RPMI7951 (cell line): ENCODE data around the gene PRR23E. TPM values are rescaled to one million over a fixed set of nuclear protein-coding genes. Genes with fewer than 3 reads are reported as not detected.

Experiments
- DNase-seq: peaks from one replicate; pipeline ENCODE4 v3.0.0-alpha.2; 2012; ENCODE audit warnings: low read depth
- total RNA-seq: library from RNA; depleted of rRNA; stranded (reverse); fragments of >200 nt; shearing (Covaris generic); gene quantifications from 2 replicates; pipeline ENCODE4 v1.2.3, GENCODE V29; 2014

Gene PRR23E
- total RNA-seq, 1 experiment from 2014 or later: not detected

- DNase-seq: no peak
These were observed 8.1 kb upstream of the PRR23E start for GRCh38 chr3:127184870-127185216.

GRCh38 chr3:127185268-127185667 is 7.7 kb upstream of the PRR23E start:
- no peak for DNase-seq

- no peak for DNase-seq
These were observed 6.8 kb upstream of the PRR23E start for GRCh38 chr3:127185962-127186674.

- no peak for DNase-seq
These were observed 5.6 kb upstream of the PRR23E start for GRCh38 chr3:127187316-127187715.

- no peak for DNase-seq
These were observed 410 bp downstream of the PRR23E start for GRCh38 chr3:127193341-127193740.

GRCh38 chr3:127193775-127194174 is 844 bp downstream of the PRR23E start:
- DNase-seq: no peak

- no peak for DNase-seq
These were observed 1.8 kb downstream of the PRR23E start for GRCh38 chr3:127194601-127195187.

GRCh38 chr3:127195417-127195816 is 2.5 kb downstream of the PRR23E start:
- no peak for DNase-seq

GRCh38 chr3:127196002-127196401 is 3.1 kb downstream of the PRR23E start:
- DNase-seq: no peak

- DNase-seq: no peak
These were observed 3.8 kb downstream of the PRR23E start for GRCh38 chr3:127196466-127197299.

GRCh38 chr3:127197300-127198189 is 4.6 kb downstream of the PRR23E start:
- no peak for DNase-seq

GRCh38 chr3:127200086-127200691 is 7.3 kb downstream of the PRR23E start:
- no peak for DNase-seq

GRCh38 chr3:127203024-127203423 is 10.1 kb downstream of the PRR23E start:
- DNase-seq: no peak

GRCh38 chr3:127204841-127205582 is 12.1 kb downstream of the PRR23E start:
- no peak for DNase-seq

GRCh38 chr3:127206154-127206553 is 13.2 kb downstream of the PRR23E start:
- DNase-seq: no peak

GRCh38 chr3:127206611-127207516 is 13.9 kb downstream of the PRR23E start:
- no peak for DNase-seq

GRCh38 chr3:127207727-127208482 is 15.0 kb downstream of the PRR23E start:
- DNase-seq: no peak

- DNase-seq: no peak
These were observed 15.7 kb downstream of the PRR23E start for GRCh38 chr3:127208483-127209100.
